IPS-20b (cell line): ENCODE results near the gene PTPN6.

Experiments
- H3K27ac ChIP-seq: one replicate; pipeline ENCODE4 v1.5.1; 2013; ENCODE audit warnings: low read length
- H3K27me3 ChIP-seq: 2 replicates; pipeline ENCODE4 v1.6.1; 2013; ENCODE audit warnings: mild to moderate bottlenecking, low read length, inconsistent platforms; ENCODE audit not compliant: insufficient read depth
- H3K36me3 ChIP-seq: 2 replicates; pipeline ENCODE4 v1.6.1; 2013; ENCODE audit warnings: low read depth, mild to moderate bottlenecking, inconsistent platforms, low read length, moderate library complexity; ENCODE audit not compliant: insufficient read depth
- H3K4me1 ChIP-seq: 2 replicates; pipeline ENCODE4 v1.6.1; 2013; ENCODE audit warnings: mild to moderate bottlenecking, control low read depth, inconsistent platforms, low read length, moderate library complexity; ENCODE audit not compliant: insufficient read depth
- H3K4me3 ChIP-seq: 2 replicates; pipeline ENCODE4 v1.5.1; 2013; ENCODE audit warnings: mild to moderate bottlenecking, low read length, inconsistent platforms
- H3K9ac ChIP-seq: 2 replicates; pipeline ENCODE4 v1.6.1; 2013; ENCODE audit warnings: low read depth, mild to moderate bottlenecking, inconsistent platforms, low read length, moderate library complexity
- H3K9me3 ChIP-seq: 2 replicates; pipeline ENCODE4 v1.6.1; 2013; ENCODE audit warnings: mild to moderate bottlenecking, low read depth, low read length, inconsistent platforms; ENCODE audit not compliant: insufficient read depth

PTPN6 gene

DNA sequence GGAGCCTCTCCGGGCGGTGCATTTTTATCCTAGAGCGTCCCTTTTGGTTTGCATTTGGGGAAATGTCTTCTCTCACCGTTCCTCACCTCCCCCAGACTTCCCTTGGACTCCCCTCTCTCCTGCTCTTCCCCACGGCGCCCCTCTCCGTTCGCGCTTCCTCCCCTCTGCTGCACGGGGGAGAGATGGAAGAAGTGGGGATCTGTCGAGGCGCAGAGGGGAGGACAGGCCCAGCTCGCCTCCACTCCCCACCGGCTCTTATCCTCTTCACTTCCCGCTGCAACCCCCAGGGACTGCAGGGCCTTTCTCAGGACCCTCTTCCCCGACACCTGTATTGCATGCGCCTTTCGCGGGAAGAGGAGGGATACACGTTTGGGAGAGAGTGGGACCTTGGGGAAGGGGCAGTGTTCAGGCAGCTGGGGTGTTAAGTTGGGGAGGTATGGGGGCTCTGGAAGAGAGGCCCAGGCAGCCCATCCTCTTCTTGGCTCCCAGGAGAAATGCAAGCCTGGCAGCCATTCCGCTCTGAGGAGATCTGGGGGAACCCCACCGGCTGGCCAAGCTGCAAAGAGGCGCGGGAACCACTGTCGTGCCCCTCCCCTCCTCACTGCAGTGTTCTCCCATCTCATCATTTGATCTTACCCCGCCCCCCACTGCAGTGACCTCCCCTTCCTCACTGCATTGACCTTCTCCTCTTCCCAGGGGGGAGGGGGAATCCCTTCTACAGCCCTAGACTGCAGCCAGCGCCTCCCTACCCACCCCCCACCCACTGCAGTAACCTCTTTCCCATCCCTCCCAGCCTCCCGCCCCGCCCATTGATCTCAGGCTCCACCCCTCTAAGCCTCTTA, 36.0 kb upstream of the PTPN6 start:
- Histone ChIP-seq H3K4me1 (peaks cover 4% of the 10 kb centered on the region; the same call in 1 of the 2 replicates), H3K36me3 (peaks cover 38% of the 10 kb centered on the region), H3K27me3 (peaks cover 5% of the 10 kb centered on the region), H3K4me3 (peak overlapping the region; percentile 81), H3K9me3 (no peaks in the 10 kb centered on the region), H3K9ac (peak overlapping the region; percentile 75), H3K27ac (no peak overlapping the region)

- H3K9ac ChIP-seq, result no peak overlapping the region
- no peak overlapping the region for H3K27ac ChIP-seq
- H3K27me3 ChIP-seq, result peaks cover 5% of the 10 kb centered on the region
- H3K9me3 ChIP-seq, result no peaks in the 10 kb centered on the region
- peaks cover 40% of the 10 kb centered on the region for H3K36me3 ChIP-seq
- peak overlapping the region; percentile 81 for H3K4me3 ChIP-seq
- H3K4me1 ChIP-seq, result peaks cover 4% of the 10 kb centered on the region; the same call in 1 of the 2 replicates
These were observed 35.3 kb upstream of the PTPN6 start for GRCh38 chr12:6915789-6916285.

DNA sequence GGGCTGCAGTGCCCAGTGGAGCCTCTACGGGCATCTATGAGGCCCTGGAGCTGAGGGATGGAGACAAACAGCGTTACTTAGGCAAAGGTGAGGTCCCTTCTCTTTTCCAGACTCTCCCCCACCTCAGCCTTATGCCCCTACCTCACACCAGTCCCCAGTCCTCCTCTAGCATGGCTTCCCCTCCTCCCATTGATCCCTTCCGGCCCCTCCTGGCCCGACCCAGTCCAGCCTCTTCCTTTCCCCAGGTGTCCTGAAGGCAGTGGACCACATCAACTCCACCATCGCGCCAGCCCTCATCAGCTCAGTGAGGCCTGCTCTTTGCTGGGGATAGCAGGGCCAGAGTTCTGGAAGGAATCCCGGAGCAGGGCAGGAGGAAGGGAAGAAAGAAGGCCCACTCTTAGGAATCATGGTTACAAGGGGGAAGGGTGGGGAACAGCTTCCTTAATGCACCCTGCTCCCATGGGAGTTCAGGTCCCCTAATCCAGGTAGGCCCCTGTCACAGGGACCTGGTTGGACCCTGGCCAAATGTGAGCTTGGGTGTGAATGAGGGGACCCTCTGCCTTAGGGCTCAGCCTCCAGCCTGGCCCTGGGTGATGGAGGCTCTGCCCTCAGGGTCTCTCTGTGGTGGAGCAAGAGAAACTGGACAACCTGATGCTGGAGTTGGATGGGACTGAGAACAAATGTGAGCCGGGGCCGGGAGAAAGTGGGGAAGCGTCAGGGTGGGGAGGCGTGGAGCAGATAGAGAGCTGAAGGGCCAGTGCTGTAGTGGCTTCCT, 34.5 kb upstream of the PTPN6 start:
- Histone ChIP-seq H3K36me3 (peaks cover 48% of the 10 kb centered on the region), H3K4me3 (no peak overlapping the region), H3K9ac (no peak overlapping the region), H3K27me3 (peaks cover 5% of the 10 kb centered on the region), H3K27ac (no peak overlapping the region), H3K4me1 (peaks cover 4% of the 10 kb centered on the region; the same call in 1 of the 2 replicates), H3K9me3 (no peaks in the 10 kb centered on the region)

DNA sequence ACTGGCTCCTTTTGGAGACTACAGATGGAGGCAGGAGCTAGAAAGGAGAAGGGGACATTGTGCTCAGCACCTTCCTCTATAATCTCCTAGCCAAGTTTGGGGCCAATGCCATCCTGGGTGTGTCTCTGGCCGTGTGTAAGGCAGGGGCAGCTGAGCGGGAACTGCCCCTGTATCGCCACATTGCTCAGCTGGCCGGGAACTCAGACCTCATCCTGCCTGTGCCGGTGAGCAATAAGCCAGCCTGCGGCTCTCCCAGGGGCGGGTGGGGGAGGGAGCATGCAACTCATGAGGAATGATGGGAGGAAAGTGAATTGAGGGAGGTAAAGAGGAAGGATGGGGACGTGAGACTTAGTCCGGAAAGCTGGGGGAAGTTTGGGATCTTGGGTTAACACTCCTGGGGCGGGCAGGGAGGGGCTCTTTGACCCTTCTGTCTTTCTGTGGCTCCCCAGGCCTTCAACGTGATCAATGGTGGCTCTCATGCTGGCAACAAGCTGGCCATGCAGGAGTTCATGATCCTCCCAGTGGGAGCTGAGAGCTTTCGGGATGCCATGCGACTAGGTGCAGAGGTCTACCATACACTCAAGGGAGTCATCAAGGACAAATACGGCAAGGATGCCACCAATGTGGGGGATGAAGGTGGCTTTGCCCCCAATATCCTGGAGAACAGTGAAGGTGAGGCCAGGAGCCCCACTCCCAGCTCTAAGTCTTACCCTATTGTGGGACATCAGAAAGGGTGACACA, 33.5 kb upstream of the PTPN6 start:
- H3K9me3 ChIP-seq, result no peaks in the 10 kb centered on the region
- peaks cover 5% of the 10 kb centered on the region for H3K27me3 ChIP-seq
- no peak overlapping the region for H3K4me3 ChIP-seq
- H3K9ac ChIP-seq, result no peak overlapping the region
- peaks cover 4% of the 10 kb centered on the region; the same call in 1 of the 2 replicates for H3K4me1 ChIP-seq
- no peak overlapping the region for H3K27ac ChIP-seq
- peaks cover 59% of the 10 kb centered on the region for H3K36me3 ChIP-seq

DNA sequence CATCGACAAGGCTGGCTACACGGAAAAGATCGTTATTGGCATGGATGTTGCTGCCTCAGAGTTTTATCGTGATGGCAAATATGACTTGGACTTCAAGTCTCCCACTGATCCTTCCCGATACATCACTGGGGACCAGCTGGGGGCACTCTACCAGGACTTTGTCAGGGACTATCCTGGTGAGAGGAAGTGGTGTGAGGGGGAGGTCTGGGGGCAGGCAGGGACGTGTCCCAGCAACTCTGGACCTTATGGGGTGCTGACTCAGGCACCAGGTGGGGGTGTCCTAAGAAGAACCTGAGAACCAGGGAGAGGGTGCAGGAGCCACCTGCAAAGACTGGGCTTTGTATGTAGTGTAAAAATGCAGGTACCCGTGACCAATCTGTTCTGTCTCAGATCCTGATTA, 31.6 kb upstream of the PTPN6 start:
- H3K9ac ChIP-seq, result no peak overlapping the region
- H3K4me3 ChIP-seq, result no peak overlapping the region
- peaks cover 3% of the 10 kb centered on the region; the same call in 1 of the 2 replicates for H3K4me1 ChIP-seq
- H3K27me3 ChIP-seq, result no peaks in the 10 kb centered on the region
- H3K27ac ChIP-seq, result no peak overlapping the region
- H3K9me3 ChIP-seq, result no peaks in the 10 kb centered on the region
- peaks cover 73% of the 10 kb centered on the region for H3K36me3 ChIP-seq

DNA sequence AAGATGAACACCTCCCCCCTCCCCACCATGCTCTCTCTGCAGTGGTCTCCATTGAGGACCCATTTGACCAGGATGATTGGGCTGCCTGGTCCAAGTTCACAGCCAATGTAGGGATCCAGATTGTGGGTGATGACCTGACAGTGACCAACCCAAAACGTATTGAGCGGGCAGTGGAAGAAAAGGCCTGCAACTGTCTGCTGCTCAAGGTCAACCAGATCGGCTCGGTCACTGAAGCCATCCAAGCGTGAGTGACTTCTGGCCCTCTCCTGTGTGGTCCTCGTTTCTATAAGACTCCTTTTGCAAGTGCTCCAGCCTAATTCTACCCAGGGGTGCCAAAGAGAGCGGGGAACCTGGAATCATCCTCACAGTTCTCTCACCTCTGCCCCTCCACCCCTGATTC, 29.6 kb upstream of the PTPN6 start:
- H3K4me1 ChIP-seq, result peaks cover 14% of the 10 kb centered on the region; the same call in 1 of the 2 replicates
- H3K9ac ChIP-seq, result no peak overlapping the region
- H3K9me3 ChIP-seq, result no peaks in the 10 kb centered on the region
- H3K27ac ChIP-seq, result no peak overlapping the region
- no peaks in the 10 kb centered on the region for H3K27me3 ChIP-seq
- peaks cover 65% of the 10 kb centered on the region for H3K36me3 ChIP-seq
- H3K4me3 ChIP-seq, result no peak overlapping the region

- Histone ChIP-seq H3K4me3 (no peak overlapping the region), H3K4me1 (peaks cover 21% of the 10 kb centered on the region; the same call in 1 of the 2 replicates), H3K9ac (no peak overlapping the region), H3K27me3 (no peaks in the 10 kb centered on the region), H3K36me3 (peaks cover 57% of the 10 kb centered on the region), H3K9me3 (no peaks in the 10 kb centered on the region), H3K27ac (no peak overlapping the region)
These were observed 28.9 kb upstream of the PTPN6 start for GRCh38 chr12:6921996-6922946.

DNA sequence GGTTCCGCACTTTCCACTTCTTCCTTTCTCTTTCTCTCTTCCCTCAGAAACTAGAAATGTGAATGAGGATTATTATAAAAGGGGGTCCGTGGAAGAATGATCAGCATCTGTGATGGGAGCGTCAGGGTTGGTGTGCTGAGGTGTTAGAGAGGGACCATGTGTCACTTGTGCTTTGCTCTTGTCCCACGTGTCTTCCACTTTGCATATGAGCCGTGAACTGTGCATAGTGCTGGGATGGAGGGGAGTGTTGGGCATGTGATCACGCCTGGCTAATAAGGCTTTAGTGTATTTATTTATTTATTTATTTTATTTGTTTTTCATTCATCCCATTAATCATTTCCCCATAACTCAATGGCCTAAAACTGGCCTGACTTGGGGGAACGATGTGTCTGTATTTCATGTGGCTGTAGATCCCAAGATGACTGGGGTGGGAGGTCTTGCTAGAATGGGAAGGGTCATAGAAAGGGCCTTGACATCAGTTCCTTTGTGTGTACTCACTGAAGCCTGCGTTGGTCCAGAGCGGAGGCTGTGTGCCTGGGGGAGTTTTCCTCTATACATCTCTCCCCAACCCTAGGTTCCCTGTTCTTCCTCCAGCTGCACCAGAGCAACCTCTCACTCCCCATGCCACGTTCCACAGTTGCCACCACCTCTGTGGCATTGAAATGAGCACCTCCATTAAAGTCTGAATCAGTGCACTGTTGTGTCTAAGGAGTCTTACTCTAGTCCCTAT, 28.0 kb upstream of the PTPN6 start:
- H3K9me3 ChIP-seq, result no peaks in the 10 kb centered on the region
- H3K4me3 ChIP-seq, result no peak overlapping the region
- H3K27me3 ChIP-seq, result no peaks in the 10 kb centered on the region
- peaks cover 49% of the 10 kb centered on the region for H3K36me3 ChIP-seq
- peaks cover 21% of the 10 kb centered on the region; the same call in 1 of the 2 replicates for H3K4me1 ChIP-seq
- H3K9ac ChIP-seq, result no peak overlapping the region
- no peak overlapping the region for H3K27ac ChIP-seq

- no peak overlapping the region for H3K27ac ChIP-seq
- no peak overlapping the region for H3K9ac ChIP-seq
- H3K9me3 ChIP-seq, result no peaks in the 10 kb centered on the region
- H3K27me3 ChIP-seq, result no peaks in the 10 kb centered on the region
- H3K4me1 ChIP-seq, result peaks cover 21% of the 10 kb centered on the region; the same call in 1 of the 2 replicates
- peaks cover 48% of the 10 kb centered on the region for H3K36me3 ChIP-seq
- H3K4me3 ChIP-seq, result no peak overlapping the region
These were observed 27.3 kb upstream of the PTPN6 start for GRCh38 chr12:6923851-6924250.

DNA sequence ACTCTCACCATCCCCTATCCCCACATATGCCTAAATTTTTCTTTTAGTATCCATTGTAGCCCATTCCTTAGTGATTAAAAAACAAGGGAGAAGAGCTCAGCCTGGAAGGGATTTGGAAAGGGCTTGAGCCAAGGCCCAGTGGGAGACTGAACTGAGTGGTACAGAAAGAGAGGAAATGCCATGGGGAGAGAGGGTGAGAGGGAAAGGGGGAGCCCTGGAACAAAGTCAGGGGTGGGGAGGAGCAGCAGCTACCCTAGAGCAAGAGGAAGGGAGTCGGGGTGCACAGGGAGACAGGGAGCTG, 26.0 kb upstream of the PTPN6 start:
- H3K9ac ChIP-seq, result peak overlapping the region; percentile 70; the same call in 1 of the 2 replicates
- peak overlapping the region; percentile 64 for H3K27ac ChIP-seq

More for the DNA sequence above, 26.0 kb upstream of the PTPN6 start:
- Histone ChIP-seq H3K27me3 (no peaks in the 10 kb centered on the region), H3K36me3 (peaks cover 42% of the 10 kb centered on the region), H3K4me3 (peak overlapping the region; percentile 74; the same call in 1 of the 2 replicates), H3K9me3 (no peaks in the 10 kb centered on the region), H3K4me1 (peaks cover 33% of the 10 kb centered on the region; the same call in 1 of the 2 replicates)
